ENCODE results near the gene DENND11.

GRCh38 chr7:141744131-141744530, 42.2 kb upstream of the DENND11 start:
- TF ChIP-seq CTCF (conservative IDR thresholded peaks at IDR 0.05; ENCODE audit: low read length) (no peak), EZH2phosphoT487 (IDR thresholded peaks at IDR 0.05; ENCODE audit: borderline replicate concordance, low read depth, low read length) (no peak)
